Panc1 (cell line): ENCODE results near the gene PRSS22. TPM values are rescaled to one million over a fixed set of nuclear protein-coding genes. Genes with fewer than 3 reads are reported as not detected.
A peak's percentile ranks its signal among the peaks of the same experiment; 100 is the strongest.

Experiments used
- ATAC-seq: fragments of 200-7000 bp; cut with Tn5 transposase; 2 replicates; pipeline ENCODE4 v1.9.1; 2020; ENCODE audit warnings: mild to moderate bottlenecking, moderate library complexity
- BruUV-seq: library from RNA; stranded (reverse); fragments of 400-500 nt; replicated peaks from 2 replicates; lab custom pipeline; 2021; lab: Mats Ljungman, UMichigan
- CTCF ChIA-PET: fragments of 300-600 bp; sonication (Branson Sonifier 250); formaldehyde crosslinking; loops from one replicate; lab custom pipeline; 2022; ENCODE audit warnings: antibody characterized with exemption; lab: Charles Lee
- POLR2A ChIA-PET: fragments of 300-600 bp; sonication (Branson Sonifier 250); formaldehyde crosslinking; loops from one replicate; lab custom pipeline; 2022; ENCODE audit warnings: antibody characterized with exemption; lab: Charles Lee
- DNase-seq: peaks from one replicate; pipeline ENCODE4 v3.0.0-alpha.2; 2010; ENCODE audit warnings: low read depth, low spot score
- H3K27ac ChIP-seq: 2 replicates; pipeline ENCODE4 v1.5.1; 2011; ENCODE audit warnings: mild to moderate bottlenecking, low read length, inconsistent platforms
- H3K27me3 ChIP-seq: fragments of 200-500 bp; sonication (Bioruptor generic); 2 replicates; pipeline ENCODE4 v1.6.0; 2014; ENCODE audit warnings: low read length, inconsistent platforms; ENCODE audit not compliant: control insufficient read depth, insufficient read depth
- H3K36me3 ChIP-seq: fragments of 200-500 bp; sonication (Bioruptor generic); 2 replicates; pipeline ENCODE4 v1.5.1; 2014; ENCODE audit warnings: inconsistent platforms, mild to moderate bottlenecking, low read length, moderate library complexity; ENCODE audit not compliant: control insufficient read depth, insufficient read depth
- H3K4me1 ChIP-seq: 2 replicates; pipeline ENCODE4 v1.5.1; 2011; ENCODE audit warnings: inconsistent platforms, mild to moderate bottlenecking, low read length, moderate library complexity; ENCODE audit not compliant: control insufficient read depth, insufficient read depth
- H3K4me3 ChIP-seq, 2 experiments: 2 replicates each; pipeline ENCODE4 v1.5.1; 2011 to 2012; ENCODE audit warnings: low read depth in 2 of 2, low read length in 2 of 2, mild to moderate bottlenecking in 2 of 2, inconsistent platforms in 1 of 2, moderate library complexity in 1 of 2
- H3K9me3 ChIP-seq: fragments of 200-500 bp; sonication (Bioruptor generic); 2 replicates; pipeline ENCODE4 v1.5.1; 2014; ENCODE audit warnings: low read depth, mild to moderate bottlenecking, inconsistent platforms, low read length, moderate library complexity; ENCODE audit not compliant: control insufficient read depth, insufficient read depth
- CTCF ChIP-seq: fragments of 450-650 bp; IDR thresholded peaks from 2 replicates; pipeline ENCODE4 v1.5.1; 2017; ENCODE audit warnings: mild to moderate bottlenecking
- POLR2AphosphoS5 ChIP-seq: IDR thresholded peaks from 2 replicates; pipeline ENCODE4 v1.6.1; 2012; ENCODE audit warnings: mild to moderate bottlenecking, low read depth, low read length, moderate library complexity
- SIN3A ChIP-seq: IDR thresholded peaks from 2 replicates; pipeline ENCODE4 v1.6.1; 2012; ENCODE audit warnings: low read depth, mild to moderate bottlenecking, low read length, moderate library complexity, borderline replicate concordance; ENCODE audit not compliant: insufficient read depth
- TCF7L2 ChIP-seq: IDR thresholded peaks from 2 replicates; pipeline ENCODE4 v1.6.1; 2011; ENCODE audit warnings: mild to moderate bottlenecking, low read depth, low read length, inconsistent platforms
- in situ Hi-C: cut with HindIII; loops from 2 replicates; pipeline ENCODE4 v1.10.0; 2016; ENCODE audit warnings: low sequenced_read_pairs, low pct_unique_long_range_greater_than_20kb
- intact Hi-C: fragments of 100-400 bp; cut with micrococcal nuclease; formaldehyde crosslinking; loops from one replicate; pipeline ENCODE4 v1.10.0; 2022; ENCODE audit not compliant: unreplicated experiment
- total RNA-seq: library from RNA; stranded (reverse); gene quantifications from one replicate; pipeline ENCODE4 v1.2.1, GENCODE V29; 2021; ENCODE audit not compliant: unreplicated experiment
- TF ChIP-seq, protein P1 (sequence below), 2 experiments: IDR thresholded peaks; 2 replicates each; pipeline ENCODE4 v1.6.1; 2011 to 2012; ENCODE audit warnings: low read depth in 2 of 2, control low read depth in 1 of 2, low read length in 1 of 2, mild to moderate bottlenecking in 1 of 2, moderate library complexity in 1 of 2; ENCODE audit not compliant: insufficient read depth in 1 of 2

The PRSS22 gene
- total RNA-seq, 1 experiment from 2014 or later = 23.9 TPM

- ATAC-seq (no peak), DNase-seq (no peak)
- ChIA-PET CTCF (no interaction called here), POLR2A (no interaction called here)
- no peaks in the 10 kb centered on the region; the same call in 1 of the 2 replicates for H3K9me3 ChIP-seq
- intact Hi-C loops (no loop called here), in situ Hi-C loops (no loop called here)
- TF ChIP-seq POLR2AphosphoS5 (no peak), TCF7L2 (no peak), CTCF (no peak), SIN3A (no peak)
- TF ChIP-seq, protein P1, sequence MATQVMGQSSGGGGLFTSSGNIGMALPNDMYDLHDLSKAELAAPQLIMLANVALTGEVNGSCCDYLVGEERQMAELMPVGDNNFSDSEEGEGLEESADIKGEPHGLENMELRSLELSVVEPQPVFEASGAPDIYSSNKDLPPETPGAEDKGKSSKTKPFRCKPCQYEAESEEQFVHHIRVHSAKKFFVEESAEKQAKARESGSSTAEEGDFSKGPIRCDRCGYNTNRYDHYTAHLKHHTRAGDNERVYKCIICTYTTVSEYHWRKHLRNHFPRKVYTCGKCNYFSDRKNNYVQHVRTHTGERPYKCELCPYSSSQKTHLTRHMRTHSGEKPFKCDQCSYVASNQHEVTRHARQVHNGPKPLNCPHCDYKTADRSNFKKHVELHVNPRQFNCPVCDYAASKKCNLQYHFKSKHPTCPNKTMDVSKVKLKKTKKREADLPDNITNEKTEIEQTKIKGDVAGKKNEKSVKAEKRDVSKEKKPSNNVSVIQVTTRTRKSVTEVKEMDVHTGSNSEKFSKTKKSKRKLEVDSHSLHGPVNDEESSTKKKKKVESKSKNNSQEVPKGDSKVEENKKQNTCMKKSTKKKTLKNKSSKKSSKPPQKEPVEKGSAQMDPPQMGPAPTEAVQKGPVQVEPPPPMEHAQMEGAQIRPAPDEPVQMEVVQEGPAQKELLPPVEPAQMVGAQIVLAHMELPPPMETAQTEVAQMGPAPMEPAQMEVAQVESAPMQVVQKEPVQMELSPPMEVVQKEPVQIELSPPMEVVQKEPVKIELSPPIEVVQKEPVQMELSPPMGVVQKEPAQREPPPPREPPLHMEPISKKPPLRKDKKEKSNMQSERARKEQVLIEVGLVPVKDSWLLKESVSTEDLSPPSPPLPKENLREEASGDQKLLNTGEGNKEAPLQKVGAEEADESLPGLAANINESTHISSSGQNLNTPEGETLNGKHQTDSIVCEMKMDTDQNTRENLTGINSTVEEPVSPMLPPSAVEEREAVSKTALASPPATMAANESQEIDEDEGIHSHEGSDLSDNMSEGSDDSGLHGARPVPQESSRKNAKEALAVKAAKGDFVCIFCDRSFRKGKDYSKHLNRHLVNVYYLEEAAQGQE (IDR thresholded peaks at IDR 0.05; ENCODE audit: insufficient read depth in 1 of 2, low read depth in 2 of 2, low read length in 1 of 2) = no peak
- no peak overlapping the region for H3K4me3 ChIP-seq
- no TSS peak for BruUV-seq
- no peaks in the 10 kb centered on the region for H3K36me3 ChIP-seq
- H3K27me3 ChIP-seq = no peaks in the 10 kb centered on the region
- peaks cover 29% of the 10 kb centered on the region for H3K4me1 ChIP-seq
- H3K27ac ChIP-seq = peak overlapping the region; percentile 60
Observed at GRCh38 chr16:2852003-2852730, 5.8 kb downstream of the PRSS22 start.

DNA sequence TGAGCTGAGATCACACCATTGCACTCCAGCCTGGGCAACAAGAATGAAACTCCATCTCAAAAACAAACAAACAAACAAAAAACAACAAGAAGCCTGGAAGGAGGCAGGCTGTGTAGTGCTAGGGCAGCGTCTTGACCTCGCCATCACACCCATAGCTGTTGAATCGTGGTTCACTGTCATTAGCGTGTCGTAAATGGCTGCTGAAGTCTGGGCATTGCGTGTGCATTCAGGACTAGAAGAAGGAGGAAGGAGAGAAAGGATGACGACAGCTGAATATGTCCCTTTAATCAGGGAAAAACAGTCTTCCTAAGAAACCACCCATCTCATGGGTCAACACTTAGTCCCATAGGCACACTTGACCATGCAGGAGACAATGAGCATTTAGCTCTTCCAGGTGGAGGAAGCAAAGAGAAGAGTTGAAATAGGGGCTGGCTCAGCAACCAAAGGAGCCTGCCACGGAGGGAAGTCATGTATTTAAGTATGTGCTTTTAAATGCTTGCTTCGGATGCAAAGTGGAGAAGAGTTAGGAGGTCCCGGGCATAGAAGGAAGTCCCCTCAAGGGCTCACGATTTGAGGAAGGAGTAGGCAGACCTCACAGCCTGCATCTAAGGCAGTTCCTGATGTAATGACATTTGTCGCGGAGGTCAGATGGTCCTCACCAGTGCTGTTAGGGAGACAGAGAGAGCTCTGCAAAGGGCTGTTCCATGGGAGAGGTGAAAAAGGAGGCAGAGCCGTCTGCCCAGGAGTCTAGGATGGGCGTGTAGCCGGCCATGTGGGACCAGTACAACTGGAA lies 8.8 kb downstream of the PRSS22 start:
- Histone ChIP-seq H3K4me1 (peaks cover 37% of the 10 kb centered on the region), H3K27ac (peak overlapping the region; percentile 76), H3K4me3 (no peak overlapping the region), H3K9me3 (no peaks in the 10 kb centered on the region), H3K27me3 (no peaks in the 10 kb centered on the region), H3K36me3 (no peaks in the 10 kb centered on the region)
- CTCF ChIA-PET = no interaction called here
- no peak for TF ChIP-seq TCF7L2
- no peak for TF ChIP-seq SIN3A
- TF ChIP-seq CTCF = no peak
- TF ChIP-seq, protein P1 (IDR thresholded peaks at IDR 0.05; ENCODE audit: insufficient read depth in 1 of 2, low read depth in 2 of 2, low read length in 1 of 2) = no peak
- TF ChIP-seq POLR2AphosphoS5 = no peak
- no peak for ATAC-seq
- POLR2A ChIA-PET = no interaction called here
- in situ Hi-C loops = no loop called here
- no peak for DNase-seq
- intact Hi-C loops = no loop called here
- BruUV-seq = no TSS peak
